ENCODE data around the gene RAB36.

Gene RAB36

GRCh38 chr22:23113847-23114720 is 31.2 kb upstream of the RAB36 start:
- H3K9me3 Mint-ChIP-seq: no peaks in the 10 kb centered on the region
- no peak overlapping the region for H3K27ac Mint-ChIP-seq
- H3K27me3 Mint-ChIP-seq (ENCODE audit: low read depth): no peaks in the 10 kb centered on the region
- peaks cover 25% of the 10 kb centered on the region for H3K4me1 Mint-ChIP-seq
- peak overlapping the region in 1 of 3 experiments; percentile 41 for H3K4me3 Mint-ChIP-seq
- TF ChIP-seq, protein P1, sequence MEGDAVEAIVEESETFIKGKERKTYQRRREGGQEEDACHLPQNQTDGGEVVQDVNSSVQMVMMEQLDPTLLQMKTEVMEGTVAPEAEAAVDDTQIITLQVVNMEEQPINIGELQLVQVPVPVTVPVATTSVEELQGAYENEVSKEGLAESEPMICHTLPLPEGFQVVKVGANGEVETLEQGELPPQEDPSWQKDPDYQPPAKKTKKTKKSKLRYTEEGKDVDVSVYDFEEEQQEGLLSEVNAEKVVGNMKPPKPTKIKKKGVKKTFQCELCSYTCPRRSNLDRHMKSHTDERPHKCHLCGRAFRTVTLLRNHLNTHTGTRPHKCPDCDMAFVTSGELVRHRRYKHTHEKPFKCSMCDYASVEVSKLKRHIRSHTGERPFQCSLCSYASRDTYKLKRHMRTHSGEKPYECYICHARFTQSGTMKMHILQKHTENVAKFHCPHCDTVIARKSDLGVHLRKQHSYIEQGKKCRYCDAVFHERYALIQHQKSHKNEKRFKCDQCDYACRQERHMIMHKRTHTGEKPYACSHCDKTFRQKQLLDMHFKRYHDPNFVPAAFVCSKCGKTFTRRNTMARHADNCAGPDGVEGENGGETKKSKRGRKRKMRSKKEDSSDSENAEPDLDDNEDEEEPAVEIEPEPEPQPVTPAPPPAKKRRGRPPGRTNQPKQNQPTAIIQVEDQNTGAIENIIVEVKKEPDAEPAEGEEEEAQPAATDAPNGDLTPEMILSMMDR (IDR thresholded peaks at IDR 0.05; ENCODE audit: unreplicated experiment in 3 of 3): no peak
- H3K36me3 Mint-ChIP-seq (ENCODE audit: low read depth): no peaks in the 10 kb centered on the region

- Mint-ChIP-seq H3K4me3 (peak overlapping the region in 1 of 3 experiments; percentile 41), H3K9me3 (no peaks in the 10 kb centered on the region), H3K27ac (no peak overlapping the region), H3K27me3 (ENCODE audit: low read depth) (no peaks in the 10 kb centered on the region), H3K4me1 (peaks cover 25% of the 10 kb centered on the region), H3K36me3 (ENCODE audit: low read depth) (no peaks in the 10 kb centered on the region)
- TF ChIP-seq, protein P1 (IDR thresholded peaks at IDR 0.05; ENCODE audit: unreplicated experiment in 3 of 3): no peak
Observed at GRCh38 chr22:23114721-23115020, 30.6 kb upstream of the RAB36 start.

- TF ChIP-seq, protein P1 (IDR thresholded peaks at IDR 0.05; ENCODE audit: unreplicated experiment in 3 of 3): no peak
- Mint-ChIP-seq H3K4me1 (peaks cover 25% of the 10 kb centered on the region), H3K36me3 (ENCODE audit: low read depth) (no peaks in the 10 kb centered on the region), H3K27me3 (ENCODE audit: low read depth) (no peaks in the 10 kb centered on the region), H3K9me3 (no peaks in the 10 kb centered on the region), H3K4me3 (no peak overlapping the region), H3K27ac (no peak overlapping the region)
Observed at GRCh38 chr22:23115369-23115768, 29.9 kb upstream of the RAB36 start.

GRCh38 chr22:23115825-23116494 is 29.3 kb upstream of the RAB36 start:
- Mint-ChIP-seq H3K9me3 (no peaks in the 10 kb centered on the region), H3K27me3 (ENCODE audit: low read depth) (no peaks in the 10 kb centered on the region), H3K36me3 (ENCODE audit: low read depth) (no peaks in the 10 kb centered on the region), H3K4me1 (peaks cover 22% of the 10 kb centered on the region), H3K27ac (no peak overlapping the region), H3K4me3 (no peak overlapping the region)
- TF ChIP-seq, protein P1 (IDR thresholded peaks at IDR 0.05; ENCODE audit: unreplicated experiment in 3 of 3): no peak

DNA sequence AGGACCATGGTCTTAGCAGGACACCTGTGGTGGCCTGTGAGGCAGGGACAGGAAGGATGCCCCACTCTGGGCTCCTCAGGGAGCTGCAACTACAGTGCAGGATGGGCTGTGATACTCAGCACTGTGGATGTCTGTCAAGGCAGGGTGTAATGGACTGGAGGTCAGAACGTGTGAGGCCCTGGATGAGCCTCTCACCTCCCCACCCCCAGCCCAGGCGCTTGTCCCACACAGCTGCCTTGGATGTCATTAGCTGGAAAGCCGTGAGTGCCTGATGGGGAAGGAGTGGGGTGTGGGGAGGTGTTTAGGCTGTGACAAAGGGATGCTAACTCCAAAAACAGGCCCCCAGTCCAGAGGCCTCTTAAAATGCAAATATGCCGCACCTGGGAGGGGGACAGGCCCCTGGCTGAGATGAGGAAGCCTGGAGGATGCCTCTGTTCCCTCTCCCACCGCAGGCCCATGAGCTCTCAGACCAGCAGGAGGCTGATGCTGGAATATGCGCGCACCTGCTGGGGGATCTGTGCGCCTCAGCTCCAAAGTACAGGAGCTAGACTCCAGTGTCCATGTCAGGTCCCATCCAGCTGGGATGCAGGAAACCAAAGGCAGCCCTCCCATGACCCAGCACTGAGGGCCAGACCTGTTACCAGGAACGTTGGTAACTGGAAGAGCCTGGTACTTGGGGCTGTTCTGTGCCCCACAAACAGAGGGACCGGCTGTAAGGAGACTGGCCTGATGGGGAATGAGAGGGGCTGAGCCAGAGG is 28.6 kb upstream of the RAB36 start:
- H3K27ac Mint-ChIP-seq: no peak overlapping the region
- TF ChIP-seq, protein P1 (IDR thresholded peaks at IDR 0.05; ENCODE audit: unreplicated experiment in 3 of 3): no peak
- no peaks in the 10 kb centered on the region for H3K27me3 Mint-ChIP-seq (ENCODE audit: low read depth)
- H3K4me1 Mint-ChIP-seq: peaks cover 18% of the 10 kb centered on the region
- H3K9me3 Mint-ChIP-seq: no peaks in the 10 kb centered on the region
- H3K36me3 Mint-ChIP-seq (ENCODE audit: low read depth): no peaks in the 10 kb centered on the region
- no peak overlapping the region for H3K4me3 Mint-ChIP-seq
